Heart left ventricle (tissue), 13 donors: Measurements from ENCODE around the gene CA5B.

Experiments used
- CTCF ChIP-seq, 12 donors: fragments of 200-600 bp; sonication (generic) in 4 of 12; IDR thresholded peaks; one replicate each; pipeline versions ENCODE4 v1.5.0 to v1.8.0; 2018 to 2022; ENCODE audit warnings: antibody characterized with exemption in 12 of 12, mild to moderate bottlenecking in 5 of 12
- POLR2A ChIP-seq, 2 donors: fragments of 450-650 bp; IDR thresholded peaks; one replicate each; pipeline ENCODE4 v1.6.1; 2017; ENCODE audit warnings: antibody characterized with exemption in 2 of 2, mild to moderate bottlenecking in 2 of 2, moderate library complexity in 2 of 2
- donor health status: ischemic (EF 13 %, LVEDD 7.1; RV severe dilation, severe dysfunction).
- donor health status: DM: no; HTN: yes; CAD: no.
- donor health status: DM: no; HTN: no; CAD: no.
- donor health status: ischemic (EF 25% LVEDD 6.9; RV normal size, moderate dysfunction).
- donor health status: ischemic (EF 25% LVEDD 5.7; RV mildly dilated, moderate dysfunction).
- donor health status: ischemic (EF 35%, LVEDD 5.7; RV mildly dilated, moderate dysfunction).
- donor health status: nonischemic (EF 11% LVEDD 7.7; RV severe dilation, severe dysfunction).
- donor health status: DM: yes; HTN: yes; CAD: no.
- donor health status: PGD.
- donor health status: ischemic (EF 29% LVEDD 5.4; RV normal size, mild dysfunction).
- donor health status: nonischemic (EF 23%, LVEDD 6.1; RV moderate dilation, normal function).

GRCh38 chrX:15834053-15834452 is 96.0 kb downstream of the CA5B start:
- TF ChIP-seq CTCF (IDR thresholded peaks at IDR 0.05) (no peak), POLR2A (IDR thresholded peaks at IDR 0.05) (no peak)
